Measurements from ENCODE around the gene CDH10.

CDH10 gene

DNA sequence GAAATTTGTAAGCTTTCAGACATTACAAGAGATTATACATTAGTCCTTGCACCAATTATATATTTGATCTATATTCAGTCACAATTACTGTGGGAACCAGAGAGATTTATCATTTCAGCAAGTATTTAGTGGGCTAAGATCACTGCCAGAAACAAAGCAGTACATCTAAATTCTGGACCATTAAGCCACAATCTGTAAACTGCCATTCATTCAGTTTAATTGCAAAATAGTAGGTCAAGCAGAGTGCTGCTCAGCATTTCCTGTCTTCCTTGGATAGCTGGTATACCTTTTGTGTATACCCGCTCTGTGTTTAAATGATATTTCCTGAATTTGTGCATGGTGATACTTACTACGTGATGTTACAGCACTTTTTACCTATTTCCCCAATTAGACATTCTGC lies 42.6 kb downstream of the CDH10 start:
- Histone ChIP-seq H3K27me3 (ENCODE audit: low read depth, low read length) (no peaks in the 10 kb centered on the region), H4K20me1 (ENCODE audit: insufficient read depth, low read length) (no peaks in the 10 kb centered on the region), H3K4me3 (ENCODE audit: low read length) (no peak overlapping the region), H3K36me3 (replicated peaks; ENCODE audit: low read depth, low read length) (no peaks in the 10 kb centered on the region), H3K9ac (ENCODE audit: low read length) (no peak overlapping the region), H3K4me2 (ENCODE audit: low read length) (no peak overlapping the region), H3K27ac (ENCODE audit: low read length) (no peak overlapping the region), H2AFZ (ENCODE audit: low read depth, low read length) (no peak overlapping the region), H3K9me3 (ENCODE audit: insufficient read depth, low read length) (no peaks in the 10 kb centered on the region), H3K4me1 (ENCODE audit: low read length) (peaks cover 10% of the 10 kb centered on the region), H3K79me2 (ENCODE audit: low read length) (no peaks in the 10 kb centered on the region)
- TF ChIP-seq, protein P1, sequence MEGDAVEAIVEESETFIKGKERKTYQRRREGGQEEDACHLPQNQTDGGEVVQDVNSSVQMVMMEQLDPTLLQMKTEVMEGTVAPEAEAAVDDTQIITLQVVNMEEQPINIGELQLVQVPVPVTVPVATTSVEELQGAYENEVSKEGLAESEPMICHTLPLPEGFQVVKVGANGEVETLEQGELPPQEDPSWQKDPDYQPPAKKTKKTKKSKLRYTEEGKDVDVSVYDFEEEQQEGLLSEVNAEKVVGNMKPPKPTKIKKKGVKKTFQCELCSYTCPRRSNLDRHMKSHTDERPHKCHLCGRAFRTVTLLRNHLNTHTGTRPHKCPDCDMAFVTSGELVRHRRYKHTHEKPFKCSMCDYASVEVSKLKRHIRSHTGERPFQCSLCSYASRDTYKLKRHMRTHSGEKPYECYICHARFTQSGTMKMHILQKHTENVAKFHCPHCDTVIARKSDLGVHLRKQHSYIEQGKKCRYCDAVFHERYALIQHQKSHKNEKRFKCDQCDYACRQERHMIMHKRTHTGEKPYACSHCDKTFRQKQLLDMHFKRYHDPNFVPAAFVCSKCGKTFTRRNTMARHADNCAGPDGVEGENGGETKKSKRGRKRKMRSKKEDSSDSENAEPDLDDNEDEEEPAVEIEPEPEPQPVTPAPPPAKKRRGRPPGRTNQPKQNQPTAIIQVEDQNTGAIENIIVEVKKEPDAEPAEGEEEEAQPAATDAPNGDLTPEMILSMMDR (IDR thresholded peaks at IDR 0.05; ENCODE audit: low read depth, low read length): no peak
- TF ChIP-seq EZH2phosphoT487 (IDR thresholded peaks at IDR 0.05; ENCODE audit: low read depth): no peak

DNA sequence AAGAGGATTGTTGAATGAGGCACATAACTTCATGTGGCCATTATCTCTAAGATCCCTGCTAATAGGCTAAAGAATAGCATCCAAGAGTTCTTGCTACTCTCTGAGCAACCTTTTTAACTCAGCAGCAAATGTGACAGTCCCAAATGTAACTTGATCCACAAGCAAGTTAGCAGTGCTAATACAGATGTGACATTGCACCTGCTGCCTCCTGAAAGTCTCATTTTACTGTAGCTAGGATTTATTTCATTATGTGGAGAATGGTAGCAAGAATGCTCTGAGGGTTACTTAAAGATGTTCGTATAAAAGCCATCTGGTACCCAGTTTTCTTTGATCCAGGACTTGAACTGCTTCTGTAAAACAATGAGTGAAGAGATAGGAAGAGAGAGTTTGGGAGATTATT lies 45.8 kb downstream of the CDH10 start:
- Histone ChIP-seq H3K27ac (ENCODE audit: low read length) (no peak overlapping the region), H3K9me3 (ENCODE audit: insufficient read depth, low read length) (no peaks in the 10 kb centered on the region), H2AFZ (ENCODE audit: low read depth, low read length) (no peak overlapping the region), H3K4me3 (ENCODE audit: low read length) (no peak overlapping the region), H3K4me1 (ENCODE audit: low read length) (peaks cover 10% of the 10 kb centered on the region), H3K4me2 (ENCODE audit: low read length) (no peak overlapping the region), H3K79me2 (ENCODE audit: low read length) (no peaks in the 10 kb centered on the region), H4K20me1 (ENCODE audit: insufficient read depth, low read length) (no peaks in the 10 kb centered on the region), H3K36me3 (replicated peaks; ENCODE audit: low read depth, low read length) (no peaks in the 10 kb centered on the region), H3K9ac (ENCODE audit: low read length) (no peak overlapping the region), H3K27me3 (ENCODE audit: low read depth, low read length) (no peaks in the 10 kb centered on the region)
- no peak for TF ChIP-seq EZH2phosphoT487 (IDR thresholded peaks at IDR 0.05; ENCODE audit: low read depth)
- TF ChIP-seq, protein P1 (IDR thresholded peaks at IDR 0.05; ENCODE audit: low read depth, low read length): no peak

DNA sequence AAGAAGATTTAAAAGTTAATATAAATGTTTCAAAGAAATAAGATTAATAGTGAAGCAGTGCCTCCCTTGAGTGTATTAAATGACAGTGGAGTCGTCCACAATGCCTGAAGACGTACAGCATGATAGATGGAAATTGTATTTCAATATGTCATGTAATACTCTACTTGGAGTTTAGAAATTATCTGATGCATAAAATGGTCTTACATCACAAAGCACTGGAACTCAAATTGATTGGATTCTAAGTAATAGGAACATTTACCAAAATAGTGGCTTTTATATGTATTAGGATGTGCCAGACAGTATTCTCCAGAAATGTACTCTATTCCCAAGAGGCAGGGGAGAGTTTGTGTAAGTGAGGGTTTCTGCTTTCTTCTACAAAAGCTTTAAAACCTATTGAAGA lies 49.4 kb downstream of the CDH10 start:
- Histone ChIP-seq H3K4me2 (ENCODE audit: low read length) (no peak overlapping the region), H3K27ac (ENCODE audit: low read length) (no peak overlapping the region), H3K4me1 (ENCODE audit: low read length) (no peaks in the 10 kb centered on the region), H3K79me2 (ENCODE audit: low read length) (no peaks in the 10 kb centered on the region), H4K20me1 (ENCODE audit: insufficient read depth, low read length) (no peaks in the 10 kb centered on the region), H3K9me3 (ENCODE audit: insufficient read depth, low read length) (no peaks in the 10 kb centered on the region), H3K36me3 (replicated peaks; ENCODE audit: low read depth, low read length) (no peaks in the 10 kb centered on the region), H3K4me3 (ENCODE audit: low read length) (no peak overlapping the region), H3K9ac (ENCODE audit: low read length) (no peak overlapping the region), H3K27me3 (ENCODE audit: low read depth, low read length) (no peaks in the 10 kb centered on the region), H2AFZ (ENCODE audit: low read depth, low read length) (no peak overlapping the region)
- TF ChIP-seq, protein P1 (IDR thresholded peaks at IDR 0.05; ENCODE audit: low read depth, low read length): no peak
- no peak for TF ChIP-seq EZH2phosphoT487 (IDR thresholded peaks at IDR 0.05; ENCODE audit: low read depth)

DNA sequence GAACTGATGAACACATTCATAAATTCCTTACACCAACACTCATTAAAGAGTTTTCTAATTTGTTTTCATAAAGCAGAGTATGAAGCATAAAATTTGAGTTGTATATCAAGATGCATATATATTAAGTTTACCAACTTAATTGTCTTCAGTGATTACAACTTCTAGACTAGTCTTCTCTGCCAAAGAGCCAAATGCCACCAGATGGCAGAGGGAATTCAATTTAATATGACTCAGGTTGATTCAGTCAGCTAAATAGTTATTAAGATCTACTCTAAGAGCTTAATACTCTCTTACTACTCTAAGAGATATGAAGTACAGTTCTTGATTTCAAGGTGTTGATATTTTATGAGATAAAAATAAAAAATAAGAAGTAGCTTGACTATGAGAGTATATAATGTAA lies 53.4 kb downstream of the CDH10 start:
- TF ChIP-seq EZH2phosphoT487 (IDR thresholded peaks at IDR 0.05; ENCODE audit: low read depth): no peak
- TF ChIP-seq, protein P1 (IDR thresholded peaks at IDR 0.05; ENCODE audit: low read depth, low read length): no peak
- no peaks in the 10 kb centered on the region for H3K79me2 ChIP-seq (ENCODE audit: low read length)
- no peaks in the 10 kb centered on the region for H3K4me1 ChIP-seq (ENCODE audit: low read length)
- no peak overlapping the region for H3K4me3 ChIP-seq (ENCODE audit: low read length)
- no peaks in the 10 kb centered on the region for H3K9me3 ChIP-seq (ENCODE audit: insufficient read depth, low read length)
- no peaks in the 10 kb centered on the region for H3K27me3 ChIP-seq (ENCODE audit: low read depth, low read length)
- no peak overlapping the region for H3K4me2 ChIP-seq (ENCODE audit: low read length)
- no peak overlapping the region for H2AFZ ChIP-seq (ENCODE audit: low read depth, low read length)
- no peak overlapping the region for H3K9ac ChIP-seq (ENCODE audit: low read length)
- H3K36me3 ChIP-seq (replicated peaks; ENCODE audit: low read depth, low read length): no peaks in the 10 kb centered on the region
- H4K20me1 ChIP-seq (ENCODE audit: insufficient read depth, low read length): no peaks in the 10 kb centered on the region
- H3K27ac ChIP-seq (ENCODE audit: low read length): no peak overlapping the region

Data from OCI-LY3 (cell line).